Nephron progenitor cell (in vitro differentiated cells): ENCODE measurements around the gene AKAP10.
"Not testable (repeated sequence)": the region's sequence is repeated elsewhere in the genome, so short reads cannot be mapped to it uniquely, and the experiment has no call there.

Experiments
- DNase-seq: peaks from one replicate; pipeline ENCODE4 v3.0.0; 2021
- H3K27ac Mint-ChIP-seq: 2 replicates; pipeline ENCODE4 v1.8.0; 2021; ENCODE audit warnings: mild to moderate bottlenecking, moderate library complexity, mixed read lengths
- H3K27me3 Mint-ChIP-seq: 2 replicates; pipeline ENCODE4 v1.8.0; 2021; ENCODE audit warnings: mild to moderate bottlenecking, low read depth, mixed read lengths; ENCODE audit not compliant: poor library complexity
- H3K36me3 Mint-ChIP-seq: 2 replicates; pipeline ENCODE4 v1.8.0; 2021; ENCODE audit warnings: low read depth, mixed read lengths
- H3K4me1 Mint-ChIP-seq: 2 replicates; pipeline ENCODE4 v1.8.0; 2021; ENCODE audit warnings: mixed read lengths
- H3K4me3 Mint-ChIP-seq: 2 replicates; pipeline ENCODE4 v1.8.0; 2021; ENCODE audit warnings: mild to moderate bottlenecking, moderate library complexity, mixed read lengths
- H3K9me3 Mint-ChIP-seq: 2 replicates; pipeline ENCODE4 v1.8.0; 2021; ENCODE audit warnings: mild to moderate bottlenecking, moderate library complexity, mixed read lengths
- TF ChIP-seq, protein P1 (sequence below): fragments of 200-600 bp; sonication (generic); IDR thresholded peaks from 2 replicates; pipeline ENCODE4 v1.5.0; 2021; ENCODE audit warnings: antibody characterized with exemption

AKAP10 gene

DNA sequence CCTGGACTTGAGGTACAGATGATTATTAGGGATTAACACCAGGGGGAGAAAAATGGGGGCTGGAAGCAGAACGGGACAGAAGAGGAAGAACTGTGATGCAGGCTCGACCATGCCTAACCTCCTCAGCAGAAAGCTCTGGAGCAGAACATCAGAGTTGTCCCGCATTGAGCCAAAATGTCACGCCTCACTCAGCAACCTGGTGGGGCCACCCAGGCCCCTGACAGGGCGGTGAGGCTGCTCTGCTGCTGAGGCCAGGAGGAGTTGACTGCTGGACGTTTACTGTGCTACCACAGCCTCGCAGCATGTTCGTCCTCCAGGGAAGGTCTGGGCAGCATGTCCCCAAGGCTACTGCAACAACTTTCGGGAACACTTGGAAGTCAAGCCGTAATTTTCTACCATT, 103.4 kb downstream of the AKAP10 start:
- Mint-ChIP-seq H3K27ac (no peak overlapping the region), H3K4me1 (peaks cover 10% of the 10 kb centered on the region), H3K9me3 (no peaks in the 10 kb centered on the region), H3K27me3 (peaks cover 11% of the 10 kb centered on the region), H3K4me3 (no peak overlapping the region), H3K36me3 (no peaks in the 10 kb centered on the region)
- TF ChIP-seq, protein P1, sequence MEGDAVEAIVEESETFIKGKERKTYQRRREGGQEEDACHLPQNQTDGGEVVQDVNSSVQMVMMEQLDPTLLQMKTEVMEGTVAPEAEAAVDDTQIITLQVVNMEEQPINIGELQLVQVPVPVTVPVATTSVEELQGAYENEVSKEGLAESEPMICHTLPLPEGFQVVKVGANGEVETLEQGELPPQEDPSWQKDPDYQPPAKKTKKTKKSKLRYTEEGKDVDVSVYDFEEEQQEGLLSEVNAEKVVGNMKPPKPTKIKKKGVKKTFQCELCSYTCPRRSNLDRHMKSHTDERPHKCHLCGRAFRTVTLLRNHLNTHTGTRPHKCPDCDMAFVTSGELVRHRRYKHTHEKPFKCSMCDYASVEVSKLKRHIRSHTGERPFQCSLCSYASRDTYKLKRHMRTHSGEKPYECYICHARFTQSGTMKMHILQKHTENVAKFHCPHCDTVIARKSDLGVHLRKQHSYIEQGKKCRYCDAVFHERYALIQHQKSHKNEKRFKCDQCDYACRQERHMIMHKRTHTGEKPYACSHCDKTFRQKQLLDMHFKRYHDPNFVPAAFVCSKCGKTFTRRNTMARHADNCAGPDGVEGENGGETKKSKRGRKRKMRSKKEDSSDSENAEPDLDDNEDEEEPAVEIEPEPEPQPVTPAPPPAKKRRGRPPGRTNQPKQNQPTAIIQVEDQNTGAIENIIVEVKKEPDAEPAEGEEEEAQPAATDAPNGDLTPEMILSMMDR, result no peak
- peak; percentile 16 for DNase-seq

DNA sequence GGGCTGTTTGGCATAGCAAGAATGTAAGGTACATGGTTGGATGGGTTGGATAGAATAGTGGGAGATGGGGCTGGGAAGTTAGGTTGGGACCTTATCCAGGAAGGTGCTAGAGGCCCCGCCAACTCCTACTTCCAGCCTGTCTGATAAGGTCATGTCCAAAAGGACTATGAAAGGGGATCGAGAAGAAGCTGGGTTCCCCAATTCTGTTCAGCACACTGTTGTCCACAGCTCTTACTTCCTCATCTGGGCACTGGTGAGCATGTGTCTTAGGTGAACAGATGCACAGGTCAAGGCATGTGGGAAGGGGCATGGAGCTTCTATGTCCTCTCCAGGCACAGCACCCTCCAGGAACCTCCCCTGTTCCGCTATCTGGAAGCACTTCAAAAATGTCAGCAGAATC, 104.3 kb downstream of the AKAP10 start:
- H3K4me3 Mint-ChIP-seq, result no peak overlapping the region
- H3K9me3 Mint-ChIP-seq, result no peaks in the 10 kb centered on the region
- H3K36me3 Mint-ChIP-seq, result no peaks in the 10 kb centered on the region
- no peak for DNase-seq
- H3K4me1 Mint-ChIP-seq, result peaks cover 15% of the 10 kb centered on the region
- H3K27me3 Mint-ChIP-seq, result peaks cover 20% of the 10 kb centered on the region
- TF ChIP-seq, protein P1, result no peak
- no peak overlapping the region for H3K27ac Mint-ChIP-seq

DNA sequence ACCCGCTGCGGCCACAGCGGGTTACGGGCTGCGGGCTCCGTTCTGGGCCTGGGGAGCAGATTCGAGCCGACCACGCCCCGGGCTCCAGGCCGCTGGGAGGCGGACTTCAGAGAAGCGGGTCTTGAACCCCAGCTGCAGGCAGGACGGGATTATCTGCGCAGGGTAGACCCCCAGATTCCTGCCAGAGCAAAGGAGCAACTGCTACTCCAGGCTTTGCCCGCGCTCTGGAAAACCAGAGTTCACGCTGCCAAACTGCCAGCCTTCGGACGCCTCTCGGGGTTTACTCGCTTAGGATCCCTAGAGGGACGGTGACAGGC, 109.6 kb downstream of the AKAP10 start:
- peak overlapping the region; percentile 76 for H3K4me3 Mint-ChIP-seq
- no peaks in the 10 kb centered on the region for H3K9me3 Mint-ChIP-seq
- H3K36me3 Mint-ChIP-seq, result peaks cover 7% of the 10 kb centered on the region
- peaks cover 11% of the 10 kb centered on the region for H3K27me3 Mint-ChIP-seq
- DNase-seq, result no peak
- no peak overlapping the region for H3K27ac Mint-ChIP-seq
- peaks cover 27% of the 10 kb centered on the region for H3K4me1 Mint-ChIP-seq
- TF ChIP-seq, protein P1, result no peak

DNA sequence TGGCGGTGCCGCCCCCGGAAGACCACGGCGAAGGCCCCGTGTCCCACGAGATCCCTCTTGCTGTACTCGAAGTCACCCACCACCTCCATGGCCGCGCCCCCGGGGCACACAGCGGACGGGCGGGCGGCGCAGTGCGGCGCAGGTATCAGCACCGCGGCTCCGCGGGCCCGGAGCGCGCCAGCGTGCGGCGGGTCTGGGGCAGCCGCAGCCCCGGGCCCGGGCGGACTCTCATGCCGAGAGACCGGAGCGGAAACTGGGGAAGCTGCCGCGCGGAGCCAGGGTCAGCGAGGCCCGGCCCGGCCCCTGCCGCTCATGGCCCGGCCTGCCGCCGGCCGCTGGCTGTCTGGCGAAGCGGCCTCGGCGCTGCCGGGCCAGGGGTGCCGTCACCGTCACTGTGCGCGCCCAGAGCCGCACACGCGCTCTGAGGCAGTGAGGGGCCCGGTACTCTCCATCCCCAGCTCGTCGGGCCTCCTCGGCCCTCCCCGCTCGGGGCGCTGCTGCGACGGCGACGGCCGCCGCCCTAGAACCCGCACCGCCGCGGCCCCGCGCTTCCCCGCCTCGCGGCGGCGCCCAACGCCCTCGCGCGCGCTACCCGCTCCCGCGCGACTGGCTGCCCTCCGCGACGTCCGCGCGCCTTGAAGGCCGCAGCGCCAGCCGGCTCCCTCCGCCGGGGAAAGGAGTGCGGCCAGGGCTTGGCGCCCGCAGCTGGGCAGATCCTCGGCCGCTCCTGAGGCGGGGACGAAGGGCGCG, 110.1 kb downstream of the AKAP10 start, which contains the start of gene ULK2:
TSS of gene ULK2 (minus strand) at position 608 of the 750 bp plus-strand sequence. CDS start at position 89, 519 bp downstream.
- peaks cover 27% of the 10 kb centered on the region for H3K4me1 Mint-ChIP-seq
- peaks cover 11% of the 10 kb centered on the region for H3K27me3 Mint-ChIP-seq
- TF ChIP-seq, protein P1, result no peak
- no peak within 1 kb of the TSS for H3K27ac Mint-ChIP-seq
- peak; percentile 79 for DNase-seq
- peaks cover 11% of the 10 kb centered on the region for H3K36me3 Mint-ChIP-seq
- peak within 1 kb of the TSS; percentile 88 for H3K4me3 Mint-ChIP-seq
- H3K9me3 Mint-ChIP-seq, result no peaks in the 10 kb centered on the region

DNA sequence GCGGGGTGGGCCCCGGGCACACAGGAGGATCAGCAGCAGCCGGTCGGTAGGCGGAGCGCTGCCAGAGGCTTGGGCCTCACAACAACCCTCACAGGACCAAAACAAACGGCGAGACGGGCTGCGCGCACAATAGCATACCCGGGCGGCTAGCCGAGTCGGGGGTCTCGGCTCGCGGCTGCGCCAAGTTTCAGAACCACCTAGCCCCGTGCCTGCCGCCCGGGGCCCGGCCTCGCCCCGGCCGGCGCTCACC, 110.6 kb downstream of the AKAP10 start:
- peak overlapping the region; percentile 88 for H3K4me3 Mint-ChIP-seq
- no peak overlapping the region for H3K27ac Mint-ChIP-seq
- H3K36me3 Mint-ChIP-seq, result peaks cover 14% of the 10 kb centered on the region
- peak; percentile 67 for DNase-seq
- TF ChIP-seq, protein P1, result no peak
- peaks cover 11% of the 10 kb centered on the region for H3K27me3 Mint-ChIP-seq
- H3K9me3 Mint-ChIP-seq, result no peaks in the 10 kb centered on the region
- H3K4me1 Mint-ChIP-seq, result peaks cover 27% of the 10 kb centered on the region

DNA sequence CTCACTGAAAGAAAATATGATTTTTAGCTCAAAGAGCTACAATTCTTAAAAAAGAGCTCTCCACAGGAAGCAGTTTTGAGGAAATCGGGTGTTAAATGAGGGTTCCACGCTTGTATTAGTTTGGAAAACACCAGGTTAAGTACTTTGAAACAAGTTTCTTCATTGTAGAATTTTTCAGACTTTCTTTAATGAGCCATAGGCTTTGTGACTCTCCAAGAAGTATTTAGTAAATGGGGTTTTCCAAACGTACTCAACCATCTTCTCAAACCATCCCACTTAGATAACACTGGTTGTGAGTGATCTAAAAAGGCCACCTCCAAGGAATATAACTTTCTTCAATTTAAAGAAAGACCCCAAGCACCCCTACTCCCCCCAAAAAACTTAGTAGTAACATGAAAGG, 112.6 kb downstream of the AKAP10 start:
- Mint-ChIP-seq H3K4me3 (peak overlapping the region; percentile 88), H3K27ac (no peak overlapping the region), H3K36me3 (peaks cover 32% of the 10 kb centered on the region), H3K4me1 (peaks cover 27% of the 10 kb centered on the region), H3K27me3 (peaks cover 11% of the 10 kb centered on the region), H3K9me3 (no peaks in the 10 kb centered on the region)
- TF ChIP-seq, protein P1, result no peak
- DNase-seq, result no peak

DNA sequence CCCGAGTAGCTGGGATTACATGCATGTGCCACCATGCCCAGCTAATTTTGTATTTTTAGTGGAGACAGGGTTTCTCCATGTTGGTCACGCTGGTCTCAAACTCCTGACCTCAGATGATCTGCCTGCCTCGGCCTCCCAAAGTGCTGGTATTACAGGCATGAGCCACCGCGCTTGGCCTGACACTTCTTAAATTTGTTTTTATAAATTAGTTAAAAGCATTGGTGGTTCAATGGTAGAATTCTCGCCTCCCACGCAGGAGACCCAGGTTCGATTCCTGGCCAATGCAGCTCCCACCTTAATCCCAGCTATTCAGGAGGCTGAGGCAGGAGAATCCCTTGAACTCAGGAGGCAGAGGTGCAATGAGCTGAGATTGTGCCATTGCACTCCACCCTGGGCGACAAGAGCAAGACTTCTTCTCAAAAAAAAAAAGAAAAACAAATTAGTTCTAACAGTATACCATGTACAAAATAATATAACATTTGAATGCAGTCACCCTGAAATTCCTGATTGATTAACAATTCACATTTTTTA, 116.9 kb downstream of the AKAP10 start:
- H3K36me3 Mint-ChIP-seq, result peaks cover 64% of the 10 kb centered on the region
- not testable (repeated sequence) for H3K4me3 Mint-ChIP-seq, H3K4me1 Mint-ChIP-seq, H3K9me3 Mint-ChIP-seq, H3K27me3 Mint-ChIP-seq, DNase-seq, H3K27ac Mint-ChIP-seq
